Mucosa of rectum (tissue), 2 donors: Measurements from ENCODE around the gene TNNI2.
"Not testable (repeated sequence)": the region's sequence is repeated elsewhere in the genome, so short reads cannot be mapped to it uniquely, and the experiment has no call there.

Source experiments
- H3K27ac ChIP-seq, 2 donors: one replicate each; pipeline ENCODE4 v1.7.0; 2013; ENCODE audit warnings: inconsistent platforms in 2 of 2, low read depth in 2 of 2, low read length in 2 of 2
- H3K27me3 ChIP-seq, 2 donors: one replicate each; pipeline ENCODE4 v1.7.0; 2013; ENCODE audit warnings: low read length in 2 of 2; ENCODE audit not compliant: control insufficient read depth in 2 of 2, insufficient read depth in 2 of 2
- H3K36me3 ChIP-seq, 2 donors: one replicate each; pipeline ENCODE4 v1.7.0; 2013; ENCODE audit warnings: low read length in 2 of 2; ENCODE audit not compliant: control insufficient read depth in 2 of 2, insufficient read depth in 2 of 2
- H3K4me1 ChIP-seq, 2 donors: one replicate each; pipeline ENCODE4 v1.7.0; 2013; ENCODE audit warnings: low read length in 2 of 2, mild to moderate bottlenecking in 1 of 2; ENCODE audit not compliant: control insufficient read depth in 2 of 2, insufficient read depth in 2 of 2
- H3K4me3 ChIP-seq, 2 donors: one replicate each; pipeline ENCODE4 v1.7.0; 2013; ENCODE audit warnings: low read length in 2 of 2
- H3K9ac ChIP-seq, 2 donors: one replicate each; pipeline ENCODE4 v1.7.0; 2013; ENCODE audit warnings: low read length in 2 of 2, low read depth in 1 of 2, mild to moderate bottlenecking in 1 of 2
- H3K9me3 ChIP-seq, 2 donors: one replicate each; pipeline ENCODE4 v1.7.0; 2013; ENCODE audit warnings: low read length in 2 of 2; ENCODE audit not compliant: control insufficient read depth in 2 of 2
- donor health status: healthy.
- donor health status: Normal muscosa, but diverticular disease.

Gene TNNI2

GRCh38 chr11:1880746-1881441, 42.1 kb downstream of the TNNI2 start:
- no peaks in the 10 kb centered on the region for H3K27me3 ChIP-seq
- peak overlapping the region in 1 of 2 donors; percentile 17 for H3K9ac ChIP-seq
- H3K4me3 ChIP-seq: no peak overlapping the region
- H3K36me3 ChIP-seq: peaks cover 6 to 23% of the 10 kb centered on the region in 2 donors
- H3K27ac ChIP-seq: peak overlapping the region; percentile 51 to 67
- H3K9me3 ChIP-seq: no peaks in the 10 kb centered on the region
- peaks cover 6 to 10% of the 10 kb centered on the region in 2 donors for H3K4me1 ChIP-seq

- no peaks in the 10 kb centered on the region for H3K9me3 ChIP-seq
- peaks cover 8 to 27% of the 10 kb centered on the region in 2 donors for H3K36me3 ChIP-seq
- no peaks in the 10 kb centered on the region for H3K27me3 ChIP-seq
- H3K9ac ChIP-seq: no peak overlapping the region
- H3K4me1 ChIP-seq: peaks cover 6 to 10% of the 10 kb centered on the region in 2 donors
- no peak overlapping the region for H3K4me3 ChIP-seq
- peak overlapping the region; percentile 51 to 67 for H3K27ac ChIP-seq
Measured at GRCh38 chr11:1881442-1882264, 42.9 kb downstream of the TNNI2 start.

- Histone ChIP-seq H3K36me3 (peaks cover 8 to 29% of the 10 kb centered on the region in 2 donors), H3K9me3 (no peaks in the 10 kb centered on the region), H3K4me1 (peaks cover 4 to 7% of the 10 kb centered on the region in 2 donors), H3K9ac (no peak overlapping the region), H3K27me3 (no peaks in the 10 kb centered on the region), H3K4me3 (no peak overlapping the region), H3K27ac (peak overlapping the region; percentile 28 to 67)
Measured at GRCh38 chr11:1882265-1883238, 43.8 kb downstream of the TNNI2 start.

GRCh38 chr11:1883346-1884302, 44.8 kb downstream of the TNNI2 start:
- peaks cover 8 to 36% of the 10 kb centered on the region in 2 donors for H3K36me3 ChIP-seq
- peaks cover 0 to 6% of the 10 kb centered on the region in 2 donors for H3K4me1 ChIP-seq
- no peak overlapping the region for H3K27ac ChIP-seq
- H3K9me3 ChIP-seq: no peaks in the 10 kb centered on the region
- no peak overlapping the region for H3K4me3 ChIP-seq
- no peak overlapping the region for H3K9ac ChIP-seq
- H3K27me3 ChIP-seq: no peaks in the 10 kb centered on the region

GRCh38 chr11:1884303-1884700, 45.5 kb downstream of the TNNI2 start:
- Histone ChIP-seq H3K27me3 (no peaks in the 10 kb centered on the region), H3K4me3 (no peak overlapping the region), H3K4me1 (peaks cover 0 to 4% of the 10 kb centered on the region in 2 donors), H3K9ac (no peak overlapping the region), H3K9me3 (no peaks in the 10 kb centered on the region), H3K27ac (no peak overlapping the region), H3K36me3 (peaks cover 8 to 36% of the 10 kb centered on the region in 2 donors)

- not testable (repeated sequence) for H3K9me3 ChIP-seq, H3K4me3 ChIP-seq, H3K27me3 ChIP-seq, H3K27ac ChIP-seq, H3K4me1 ChIP-seq, H3K9ac ChIP-seq
- peaks cover 8 to 36% of the 10 kb centered on the region in 2 donors for H3K36me3 ChIP-seq
Measured at GRCh38 chr11:1886551-1886950, 47.8 kb downstream of the TNNI2 start.

GRCh38 chr11:1887451-1888346, 48.9 kb downstream of the TNNI2 start:
- Histone ChIP-seq H3K4me3 (no peak overlapping the region), H3K4me1 (no peaks in the 10 kb centered on the region), H3K27ac (no peak overlapping the region), H3K27me3 (no peaks in the 10 kb centered on the region), H3K9me3 (no peaks in the 10 kb centered on the region), H3K9ac (no peak overlapping the region), H3K36me3 (peaks cover 8 to 36% of the 10 kb centered on the region in 2 donors)

- Histone ChIP-seq H3K9ac (no peak overlapping the region), H3K9me3 (no peaks in the 10 kb centered on the region), H3K27ac (peak overlapping the region in 1 of 2 donors; percentile 9), H3K27me3 (no peaks in the 10 kb centered on the region), H3K4me1 (no peaks in the 10 kb centered on the region), H3K36me3 (peaks cover 8 to 33% of the 10 kb centered on the region in 2 donors), H3K4me3 (no peak overlapping the region)
Measured at GRCh38 chr11:1888347-1888753, 49.6 kb downstream of the TNNI2 start.
